Upper lobe of right lung (tissue), 1 donor: ENCODE results near the gene MBTD1. TPM values are rescaled to one million over a fixed set of nuclear protein-coding genes. Genes with fewer than 3 reads are reported as not detected.

Source experiments
- ATAC-seq: fragments of 200-7000 bp; cut with Tn5 transposase; one replicate; pipeline ENCODE4 v1.9.1; 2020; ENCODE audit warnings: mild to moderate bottlenecking, moderate library complexity
- DNase-seq: peaks from one replicate; pipeline ENCODE4 v3.0.0-alpha.2; 2020
- H3K27ac ChIP-seq: fragments of 200-600 bp; one replicate; pipeline ENCODE4 v1.8.0; 2022
- H3K27me3 ChIP-seq: fragments of 200-600 bp; one replicate; pipeline ENCODE4 v1.8.0; 2022; ENCODE audit warnings: mild to moderate bottlenecking
- H3K36me3 ChIP-seq: fragments of 200-600 bp; one replicate; pipeline ENCODE4 v1.8.0; 2022
- H3K4me1 ChIP-seq: fragments of 200-600 bp; one replicate; pipeline ENCODE4 v1.8.0; 2022
- H3K4me3 ChIP-seq: fragments of 200-600 bp; one replicate; pipeline ENCODE4 v1.8.0; 2022; ENCODE audit warnings: mild to moderate bottlenecking
- H3K9me3 ChIP-seq: fragments of 200-600 bp; one replicate; pipeline ENCODE4 v1.8.0; 2022
- intact Hi-C: fragments of 100-400 bp; cut with DNase I; formaldehyde crosslinking; loops from one replicate; pipeline ENCODE4 v1.11.0; 2022
- total RNA-seq: library from RNA; stranded (reverse); fragmentation: NEBNext Ultra II Directional; extraction: Animal tissue kit (Norgen Biotek cat#: 25700); gene quantifications from one replicate; pipeline ENCODE4 v1.2.1, GENCODE V29; 2021
- TF ChIP-seq, protein P1 (sequence below): fragments of 200-600 bp; IDR thresholded peaks from one replicate; pipeline ENCODE4 v1.8.0; 2022; ENCODE audit warnings: antibody characterized with exemption
- donor health status: DM: no; HTN: yes; CAD: no; lungs with severe emphysema.

Gene MBTD1
- total RNA-seq, 1 donor from 2014 or later, result 14.2 TPM

DNA sequence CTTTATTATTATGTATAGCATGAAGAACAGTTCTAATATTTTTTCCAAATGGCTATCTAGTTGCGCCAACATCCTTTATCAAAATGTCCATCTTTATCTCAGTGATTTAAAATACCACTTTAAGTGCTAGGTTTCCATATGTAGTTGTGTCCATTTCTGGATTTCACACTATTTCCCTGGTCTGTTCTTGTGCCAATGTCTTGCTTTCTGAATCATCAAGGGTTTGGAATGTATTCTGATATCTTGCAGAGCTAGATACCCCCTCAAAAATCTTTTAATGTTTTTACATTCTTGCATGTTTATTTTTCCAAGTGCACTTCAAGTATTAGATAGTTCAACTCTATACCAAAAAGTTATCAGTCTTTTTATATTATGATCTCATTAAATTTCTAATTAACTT lies 14.3 kb downstream of the MBTD1 start:
- ATAC-seq, result no peak
- Histone ChIP-seq H3K4me3 (no peak overlapping the region), H3K4me1 (no peaks in the 10 kb centered on the region), H3K27ac (no peak overlapping the region), H3K36me3 (no peaks in the 10 kb centered on the region), H3K9me3 (no peaks in the 10 kb centered on the region), H3K27me3 (no peaks in the 10 kb centered on the region)
- TF ChIP-seq, protein P1, sequence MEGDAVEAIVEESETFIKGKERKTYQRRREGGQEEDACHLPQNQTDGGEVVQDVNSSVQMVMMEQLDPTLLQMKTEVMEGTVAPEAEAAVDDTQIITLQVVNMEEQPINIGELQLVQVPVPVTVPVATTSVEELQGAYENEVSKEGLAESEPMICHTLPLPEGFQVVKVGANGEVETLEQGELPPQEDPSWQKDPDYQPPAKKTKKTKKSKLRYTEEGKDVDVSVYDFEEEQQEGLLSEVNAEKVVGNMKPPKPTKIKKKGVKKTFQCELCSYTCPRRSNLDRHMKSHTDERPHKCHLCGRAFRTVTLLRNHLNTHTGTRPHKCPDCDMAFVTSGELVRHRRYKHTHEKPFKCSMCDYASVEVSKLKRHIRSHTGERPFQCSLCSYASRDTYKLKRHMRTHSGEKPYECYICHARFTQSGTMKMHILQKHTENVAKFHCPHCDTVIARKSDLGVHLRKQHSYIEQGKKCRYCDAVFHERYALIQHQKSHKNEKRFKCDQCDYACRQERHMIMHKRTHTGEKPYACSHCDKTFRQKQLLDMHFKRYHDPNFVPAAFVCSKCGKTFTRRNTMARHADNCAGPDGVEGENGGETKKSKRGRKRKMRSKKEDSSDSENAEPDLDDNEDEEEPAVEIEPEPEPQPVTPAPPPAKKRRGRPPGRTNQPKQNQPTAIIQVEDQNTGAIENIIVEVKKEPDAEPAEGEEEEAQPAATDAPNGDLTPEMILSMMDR, result no peak
- intact Hi-C loops, result no loop called here
- DNase-seq, result no peak

DNA sequence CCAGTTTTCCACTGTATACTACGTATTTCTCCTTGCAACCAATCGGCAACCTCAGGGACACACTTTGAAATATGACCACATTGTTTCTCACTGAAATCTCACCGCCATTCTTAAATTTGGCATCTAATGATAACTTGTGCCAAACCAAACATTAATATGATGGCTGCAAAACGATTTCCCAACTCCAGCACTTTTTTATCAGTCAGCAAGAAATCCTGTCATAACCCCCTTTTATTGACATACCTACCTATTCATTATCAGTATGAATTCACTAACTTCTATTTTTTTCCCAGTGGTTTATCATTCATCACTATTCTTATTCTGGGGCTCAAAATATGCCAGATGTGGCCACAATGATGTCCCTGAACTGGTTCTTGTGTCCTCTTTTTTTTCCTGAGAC lies 15.8 kb downstream of the MBTD1 start:
- H3K27ac ChIP-seq, result no peak overlapping the region
- no peaks in the 10 kb centered on the region for H3K36me3 ChIP-seq
- ATAC-seq (no peak), DNase-seq (no peak)
- TF ChIP-seq, protein P1, result no peak
- H3K27me3 ChIP-seq, result no peaks in the 10 kb centered on the region
- no peaks in the 10 kb centered on the region for H3K9me3 ChIP-seq
- H3K4me1 ChIP-seq, result no peaks in the 10 kb centered on the region
- intact Hi-C loops, result no loop called here
- H3K4me3 ChIP-seq, result no peak overlapping the region

DNA sequence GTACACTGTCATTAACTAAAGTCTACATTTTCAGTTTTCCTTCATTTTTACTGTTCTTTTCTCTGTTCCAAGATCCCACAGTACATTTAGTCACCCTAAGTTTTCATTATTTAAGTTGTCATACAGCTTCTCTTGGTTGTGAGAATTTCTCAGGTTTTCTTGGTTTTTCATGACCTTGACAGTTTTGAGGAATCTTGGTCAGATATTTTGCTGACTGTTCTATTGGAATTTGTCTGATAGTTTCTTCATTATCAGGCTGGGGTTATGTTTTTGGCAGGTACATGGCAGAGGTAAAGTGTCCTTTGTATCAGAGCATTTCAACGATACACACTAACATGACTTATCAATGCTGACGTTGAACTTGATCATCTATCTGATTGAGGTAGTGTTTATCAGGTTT lies 19.6 kb downstream of the MBTD1 start:
- Histone ChIP-seq H3K27me3 (no peaks in the 10 kb centered on the region), H3K27ac (no peak overlapping the region), H3K9me3 (no peaks in the 10 kb centered on the region), H3K4me1 (peaks cover 4% of the 10 kb centered on the region), H3K36me3 (no peaks in the 10 kb centered on the region), H3K4me3 (no peak overlapping the region)
- ATAC-seq (no peak), DNase-seq (no peak)
- TF ChIP-seq, protein P1, result no peak
- intact Hi-C loops, result no loop called here

DNA sequence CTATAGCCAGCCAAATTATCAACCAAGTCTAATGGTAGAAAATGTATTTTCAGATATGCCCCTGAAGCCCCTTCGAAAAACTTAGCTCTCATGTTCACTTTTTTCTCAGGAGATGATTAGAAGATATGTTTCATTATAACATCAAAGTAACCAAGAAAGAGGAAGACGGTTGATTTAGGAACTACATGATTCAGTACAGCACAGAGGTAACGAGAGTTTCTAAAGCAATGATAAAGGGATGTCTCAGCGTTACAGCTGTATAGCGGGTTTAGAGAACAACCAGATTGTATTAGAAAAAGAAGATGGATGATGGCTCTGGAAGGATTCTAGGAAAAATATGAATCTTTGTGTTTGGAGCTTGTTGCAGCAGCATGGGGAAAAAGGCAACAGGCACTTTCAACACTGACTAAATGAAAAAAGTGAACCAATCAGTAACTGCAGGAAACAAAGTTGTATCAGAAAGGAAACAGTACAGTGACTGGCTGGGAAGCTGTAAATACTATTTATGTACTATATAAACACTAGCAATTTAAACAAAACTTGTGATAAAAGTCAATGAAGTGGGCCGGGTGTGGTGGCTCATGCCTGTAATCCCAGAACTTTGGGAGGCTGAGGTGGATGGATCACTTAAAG lies 21.5 kb downstream of the MBTD1 start:
- peak; percentile 49 for ATAC-seq
- no peaks in the 10 kb centered on the region for H3K9me3 ChIP-seq
- H3K4me1 ChIP-seq, result peaks cover 4% of the 10 kb centered on the region
- intact Hi-C loops, result no loop called here
- H3K36me3 ChIP-seq, result no peaks in the 10 kb centered on the region
- H3K4me3 ChIP-seq, result no peak overlapping the region
- H3K27me3 ChIP-seq, result no peaks in the 10 kb centered on the region
- TF ChIP-seq, protein P1, result no peak
- no peak for DNase-seq
- H3K27ac ChIP-seq, result no peak overlapping the region

DNA sequence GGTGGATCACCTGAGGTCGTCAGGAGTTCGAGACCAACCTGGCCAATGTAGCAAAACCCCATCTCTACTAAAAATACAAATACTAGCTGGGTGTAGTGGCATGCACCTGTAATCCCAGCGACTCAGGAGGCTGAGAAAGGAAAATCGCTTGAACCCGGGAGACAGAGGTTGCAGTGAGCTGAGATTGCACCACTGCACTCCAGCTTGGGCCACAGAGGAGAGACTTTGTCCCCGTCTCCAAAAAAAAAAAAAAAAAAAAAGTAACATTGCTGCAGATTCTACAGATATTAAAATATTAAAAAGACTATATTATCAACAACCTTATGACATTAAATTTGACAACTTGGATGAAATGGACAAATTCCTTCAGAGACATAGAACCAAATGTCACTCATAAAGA lies 25.7 kb downstream of the MBTD1 start:
- H3K36me3 ChIP-seq, result no peaks in the 10 kb centered on the region
- H3K27me3 ChIP-seq, result no peaks in the 10 kb centered on the region
- DNase-seq, result no peak
- no peak overlapping the region for H3K27ac ChIP-seq
- intact Hi-C loops, result no loop called here
- no peak for ATAC-seq
- TF ChIP-seq, protein P1, result no peak
- no peaks in the 10 kb centered on the region for H3K9me3 ChIP-seq
- H3K4me1 ChIP-seq, result peaks cover 4% of the 10 kb centered on the region
- H3K4me3 ChIP-seq, result no peak overlapping the region

DNA sequence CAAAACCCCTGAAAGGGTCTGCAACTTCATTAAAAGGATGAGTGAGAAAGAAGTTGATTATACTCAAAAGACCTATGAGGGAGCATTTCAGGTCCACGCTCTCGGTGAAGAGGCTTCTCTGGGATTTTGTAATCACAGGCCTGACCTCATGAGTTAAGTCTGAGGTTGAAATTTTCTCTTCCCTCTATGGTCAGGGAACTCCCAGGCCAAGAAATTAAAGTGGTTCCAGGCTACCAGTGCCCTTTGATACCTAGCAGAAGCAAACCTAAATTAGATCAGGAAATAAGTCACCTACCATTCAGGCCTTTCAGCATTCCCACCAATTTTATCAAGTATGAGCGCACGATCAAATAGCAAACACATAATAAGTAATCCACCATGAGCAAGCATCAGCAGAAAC lies 27.9 kb downstream of the MBTD1 start:
- TF ChIP-seq, protein P1, result no peak
- Histone ChIP-seq H3K27ac (no peak overlapping the region), H3K4me3 (no peak overlapping the region), H3K4me1 (no peaks in the 10 kb centered on the region), H3K9me3 (no peaks in the 10 kb centered on the region), H3K27me3 (no peaks in the 10 kb centered on the region), H3K36me3 (no peaks in the 10 kb centered on the region)
- ATAC-seq, result peak; percentile 54
- intact Hi-C loops, result no loop called here
- no peak for DNase-seq
